Measurements from ENCODE around the gene TSFM. TPM values are rescaled to one million over a fixed set of nuclear protein-coding genes. Genes with fewer than 3 reads are reported as not detected.
A peak's percentile ranks its signal among the peaks of the same experiment; 100 is the strongest.
"Not testable (repeated sequence)": the region's sequence is repeated elsewhere in the genome, so short reads cannot be mapped to it uniquely, and the experiment has no call there.

TSFM gene
- total RNA-seq, 1 donor from 2014 or later: 19.6 TPM

DNA sequence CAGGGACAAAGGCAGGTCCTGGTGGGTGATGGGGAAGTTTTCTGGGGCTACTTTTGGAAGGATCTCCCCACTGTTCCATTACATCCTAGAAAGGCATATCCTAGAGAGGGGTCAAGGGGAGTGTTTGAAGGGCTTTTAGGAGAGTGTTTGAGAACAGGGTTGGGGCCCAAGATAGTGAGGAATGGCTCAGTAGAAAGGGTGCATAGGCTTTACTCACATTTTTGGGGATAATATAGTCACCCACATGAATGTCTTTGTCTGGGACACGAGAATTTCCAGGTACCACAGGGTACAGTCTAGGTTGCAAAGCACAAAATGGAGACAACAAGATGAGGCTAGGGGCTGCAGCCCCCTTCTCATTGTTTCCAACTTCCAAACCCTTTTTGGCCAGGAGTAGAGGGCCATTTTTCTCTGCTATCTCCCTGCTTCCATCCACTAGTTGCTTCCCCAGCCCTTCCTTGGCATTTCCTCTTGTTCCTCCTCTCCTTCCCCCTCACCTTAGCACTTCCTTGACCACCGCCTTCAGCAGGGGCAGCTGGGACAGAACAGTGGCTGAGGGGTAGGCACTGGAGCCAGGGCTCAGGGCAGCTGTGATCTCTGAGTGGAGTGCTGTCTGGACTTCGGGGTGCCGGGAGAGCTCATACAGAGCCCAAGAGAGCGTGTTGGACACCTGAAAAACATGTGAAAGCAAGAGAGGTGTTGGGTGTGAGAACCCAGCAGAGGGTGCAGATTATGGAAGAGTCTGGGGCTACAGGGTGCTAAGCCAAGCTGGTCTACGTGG is 18.5 kb upstream of the TSFM start:
- no peak for DNase-seq

DNA sequence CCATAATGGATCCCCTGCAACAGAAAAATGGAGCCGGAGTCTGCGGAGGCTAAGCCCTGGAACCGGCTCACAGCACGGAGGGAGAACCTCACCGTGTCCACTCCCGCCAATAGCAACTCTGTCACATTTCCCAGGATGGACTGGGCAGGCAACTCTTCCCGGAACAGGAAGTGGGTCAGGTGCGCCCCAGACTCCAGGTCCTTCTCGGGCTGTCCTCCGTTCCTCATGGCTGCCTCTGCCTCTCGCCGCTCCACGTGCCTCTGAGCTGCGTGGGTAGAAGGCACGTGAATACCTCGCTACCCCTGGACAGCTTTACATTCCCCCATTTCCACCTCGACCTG is 18.0 kb upstream of the TSFM start:
- no peak for DNase-seq

DNA sequence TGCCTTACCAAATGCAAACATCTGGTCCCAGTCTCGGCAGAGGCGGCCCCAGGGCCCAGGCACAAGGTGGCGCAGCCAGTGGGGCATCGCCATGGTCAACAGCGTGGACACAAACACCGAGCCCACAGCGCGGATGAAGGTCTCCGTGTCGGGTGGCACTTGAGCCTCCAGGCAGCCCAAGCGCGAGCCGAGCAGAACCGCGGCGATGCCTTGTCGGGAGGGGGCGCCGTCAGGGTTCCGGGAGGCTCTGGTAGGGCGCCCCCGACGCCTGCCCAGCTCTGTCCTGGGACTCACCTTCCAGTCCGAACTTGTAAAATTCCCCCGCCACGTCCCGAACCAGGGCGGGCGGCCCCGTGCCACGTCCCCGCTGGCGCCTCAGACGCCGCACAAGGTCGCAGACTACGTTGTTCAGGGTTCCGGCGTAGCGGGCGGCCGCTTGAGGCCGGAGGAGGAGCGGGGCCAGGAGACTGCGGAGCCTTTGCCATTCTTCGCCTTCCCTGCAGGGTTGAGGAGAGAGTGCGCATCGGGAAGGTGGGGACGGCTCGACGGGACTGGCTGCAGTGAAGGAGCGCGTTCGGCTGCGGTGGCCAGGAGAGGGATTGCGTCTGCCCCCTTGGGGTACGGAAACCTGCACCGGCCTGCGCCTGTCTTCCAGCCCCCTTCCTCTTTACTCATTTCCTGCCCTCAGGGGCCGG is 17.4 kb upstream of the TSFM start:
- DNase-seq: no peak

DNA sequence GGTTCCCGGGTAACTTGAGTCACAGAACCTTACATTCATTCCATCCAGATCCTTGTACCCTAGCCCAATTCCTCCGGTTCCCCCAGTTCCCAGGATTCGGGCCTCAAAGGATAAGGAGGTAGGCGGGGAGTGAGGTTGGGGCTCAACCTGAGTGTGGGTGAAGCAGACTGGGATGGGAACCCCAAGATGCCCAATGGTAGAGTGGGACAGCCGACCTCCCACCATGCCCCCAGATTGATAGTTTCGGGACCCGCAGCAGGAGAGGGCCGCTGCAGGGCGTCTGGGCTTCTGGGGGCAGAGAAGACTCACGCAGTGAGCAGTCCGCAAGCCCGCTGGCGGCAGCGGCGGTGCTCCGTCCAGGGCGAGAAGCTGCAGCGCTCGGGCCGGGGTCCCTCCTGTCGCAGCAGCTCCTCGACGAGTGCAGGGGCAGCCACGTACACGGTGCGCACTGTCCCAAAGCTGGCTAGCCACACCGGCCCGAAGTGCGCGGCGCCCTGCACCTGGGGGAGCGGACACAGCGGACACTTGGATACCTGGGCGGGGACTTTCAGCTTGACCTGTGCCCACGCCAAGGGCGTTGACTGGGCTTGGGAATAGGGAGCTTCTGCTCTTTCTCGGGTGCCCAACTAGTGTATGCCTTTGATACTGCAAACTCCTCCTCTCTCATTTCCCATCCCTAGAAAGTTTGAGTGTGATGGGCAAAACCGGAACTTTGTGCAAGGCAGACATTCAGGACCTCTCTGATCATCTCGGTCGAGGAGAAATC is 16.7 kb upstream of the TSFM start:
- no peak for DNase-seq

GRCh38 chr12:57766464-57767304 is 15.9 kb upstream of the TSFM start, which contains the start of gene CYP27B1:
TSS of gene CYP27B1 (minus strand) at chr12:57767078. CDS start at chr12:57767041, 37 bp downstream.
- no peak for DNase-seq

DNA sequence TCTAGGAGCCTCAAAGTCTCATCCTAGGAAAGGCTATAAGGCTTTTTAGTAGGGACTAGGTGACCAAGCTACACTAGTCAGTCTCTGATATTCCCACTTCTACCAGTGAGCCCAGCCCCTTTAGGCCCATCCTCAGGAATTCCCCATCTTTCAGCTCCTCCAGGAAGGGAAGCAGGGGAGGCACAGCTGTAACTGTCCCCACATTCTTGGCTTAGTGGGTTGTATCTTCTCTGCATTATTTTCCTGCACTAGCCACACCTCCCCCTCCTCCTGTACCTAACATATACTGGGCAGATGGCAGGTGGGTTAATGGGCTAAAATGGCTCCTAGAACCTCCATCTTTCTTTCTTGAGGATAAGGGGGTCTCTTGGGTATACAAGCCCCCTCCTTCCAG is 15.3 kb upstream of the TSFM start:
- DNase-seq: no peak

GRCh38 chr12:57767876-57768275 is 14.7 kb upstream of the TSFM start:
- DNase-seq: no peak

- DNase-seq: no peak
Observed at GRCh38 chr12:57769594-57769993, 13.0 kb upstream of the TSFM start.

DNA sequence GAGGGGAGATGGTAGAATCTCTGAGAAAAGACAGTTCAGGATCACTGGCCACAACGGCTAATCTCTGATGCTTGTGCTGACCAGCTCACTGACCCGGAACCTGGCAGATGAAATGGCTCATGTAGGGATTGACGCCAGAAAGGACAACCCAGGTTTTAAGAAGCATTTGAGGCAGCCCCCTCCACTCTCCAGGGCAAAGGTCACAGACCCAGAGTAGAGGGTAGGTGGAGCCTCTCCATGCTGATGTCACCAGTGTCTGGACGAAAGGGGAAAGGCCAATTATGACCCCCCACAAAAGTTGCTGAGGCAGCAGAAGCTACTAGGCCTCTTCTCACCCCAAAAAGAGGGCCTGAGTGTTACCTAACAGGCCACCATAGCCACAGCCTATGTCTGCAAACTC is 11.9 kb upstream of the TSFM start:
- no peak for DNase-seq

- peak; percentile 97 for DNase-seq
Observed at GRCh38 chr12:57771236-57771872, 11.2 kb upstream of the TSFM start.

DNA sequence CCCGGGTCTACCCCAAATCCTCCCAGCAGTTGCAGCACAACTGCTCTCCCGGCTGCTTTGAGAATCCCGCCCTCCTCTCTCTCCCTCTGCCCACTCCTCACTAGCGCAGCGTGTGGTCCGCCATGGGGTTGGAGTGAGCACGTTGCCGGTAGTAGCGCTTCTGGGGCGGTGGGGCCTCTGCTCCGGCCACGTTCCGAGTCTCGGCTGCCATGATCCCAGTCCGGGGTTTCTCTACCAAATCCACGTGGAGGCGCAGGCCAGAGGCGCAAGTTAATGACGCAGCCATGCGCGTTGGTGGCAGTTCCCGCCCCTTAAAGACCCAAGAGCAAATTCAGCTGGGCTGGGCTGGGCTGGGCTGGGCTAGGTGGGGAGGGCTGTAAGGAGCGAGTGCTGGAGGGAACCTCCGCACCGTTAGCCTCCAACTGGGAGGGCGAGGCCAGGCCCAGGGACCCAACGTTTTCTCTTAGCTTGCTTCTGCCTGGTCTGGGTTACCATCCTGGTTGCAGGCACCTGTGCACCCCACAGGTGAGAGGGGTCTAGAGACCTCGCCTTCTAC is 10.6 kb upstream of the TSFM start, which contains the start of gene METTL1:
Gene METTL1, minus strand, starts transcription at position 233 of the 556 bp plus-strand sequence. Its CDS starts 22 bp downstream, at position 211.
- peak; percentile 99 for DNase-seq

DNA sequence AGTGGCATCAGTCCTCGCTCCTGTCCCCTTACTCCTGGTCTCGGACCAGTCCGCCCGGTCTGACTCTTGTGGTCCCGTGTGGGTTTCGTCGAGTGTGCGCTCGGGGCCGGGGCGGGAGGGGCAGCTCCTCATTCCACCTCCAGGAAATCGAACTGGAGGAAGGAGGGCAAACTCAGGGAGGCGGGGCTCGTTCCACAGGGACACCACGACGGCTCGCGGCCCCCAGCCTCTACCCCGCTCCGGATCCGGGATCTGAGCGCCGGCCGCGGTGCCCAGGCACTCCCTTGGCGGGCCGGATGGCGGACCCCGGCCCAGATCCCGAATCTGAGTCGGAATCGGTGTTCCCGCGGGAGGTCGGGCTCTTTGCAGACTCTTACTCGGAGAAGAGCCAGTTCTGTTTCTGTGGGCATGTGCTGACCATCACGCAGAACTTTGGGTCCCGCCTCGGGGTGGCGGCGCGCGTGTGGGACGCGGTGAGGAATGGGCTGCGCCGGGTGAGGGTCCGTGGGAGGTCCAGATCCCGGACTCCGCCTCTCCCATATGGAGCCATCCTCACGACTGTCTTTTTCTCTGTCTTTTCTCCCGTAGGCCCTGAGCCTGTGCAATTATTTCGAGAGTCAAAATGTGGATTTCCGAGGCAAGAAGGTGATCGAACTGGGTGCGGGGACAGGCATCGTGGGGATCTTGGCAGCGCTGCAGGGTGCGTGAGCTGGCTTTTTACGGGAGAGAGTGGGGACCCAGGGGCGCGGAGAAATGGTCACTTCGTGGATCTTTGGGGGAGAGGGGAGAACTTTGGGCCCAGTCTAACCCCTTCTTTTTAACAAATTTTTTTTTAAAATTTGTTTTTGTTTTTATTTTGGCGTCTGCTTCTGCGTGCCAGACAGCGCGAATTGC is 9.9 kb upstream of the TSFM start, which contains the start of gene EEF1AKMT3:
Gene EEF1AKMT3, plus strand, starts transcription at position 186 of the 894 bp plus-strand sequence. Its CDS starts 111 bp downstream, at position 297.
- DNase-seq: peak; percentile 71

- not testable (repeated sequence) for DNase-seq
Observed at GRCh38 chr12:57774634-57775033, 8.0 kb upstream of the TSFM start.

DNA sequence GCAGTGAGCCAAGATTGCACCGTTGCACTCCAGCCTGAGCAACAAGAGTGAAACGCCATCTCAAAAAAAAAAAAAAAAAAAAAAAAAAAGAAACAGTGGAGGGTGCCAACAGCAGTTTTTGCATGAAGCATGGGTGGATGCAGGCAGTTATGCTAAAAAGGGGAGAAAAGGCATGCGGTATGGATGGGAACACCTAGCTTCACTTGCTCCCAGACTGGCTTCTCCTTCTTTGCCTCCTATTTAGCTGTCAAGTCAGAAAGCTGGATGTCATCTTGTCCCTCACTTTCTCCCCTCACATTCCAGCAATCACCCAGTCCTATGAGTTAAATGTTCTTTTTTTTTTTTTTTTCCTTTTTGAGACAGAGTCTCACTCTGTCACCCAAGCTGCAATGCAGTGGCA is 7.5 kb upstream of the TSFM start:
- no peak for DNase-seq

DNA sequence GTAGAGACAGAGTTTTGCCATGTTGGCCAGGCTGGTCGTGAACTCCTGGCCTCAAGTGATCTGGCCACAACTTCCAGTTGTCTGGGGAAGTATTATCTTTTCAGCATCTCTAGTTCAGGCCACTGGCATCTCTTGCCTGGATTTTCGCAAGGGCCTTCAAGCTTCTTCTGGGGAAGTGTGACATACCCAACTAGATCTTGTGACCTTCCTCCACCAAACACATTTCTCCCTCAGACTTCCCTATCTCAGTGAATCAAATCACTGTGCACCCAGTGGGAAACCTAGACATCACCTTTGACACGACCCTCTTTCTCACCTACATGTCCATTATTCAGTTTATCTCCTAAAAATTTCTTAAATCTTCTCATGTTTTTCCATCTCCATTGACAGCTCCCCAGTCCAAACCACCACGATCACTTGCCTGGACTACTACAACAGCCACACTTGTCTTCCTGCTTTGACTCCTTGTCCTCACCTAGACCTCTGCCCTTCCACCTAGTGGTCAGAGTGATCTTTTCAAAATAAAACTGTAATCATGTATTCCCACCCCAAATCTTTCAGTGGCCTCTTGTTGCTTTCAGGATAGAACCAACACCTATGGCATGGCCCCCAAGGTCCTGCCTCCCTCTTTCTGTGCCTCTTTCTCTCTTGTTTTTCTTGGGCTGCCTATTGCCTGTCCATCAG is 6.9 kb upstream of the TSFM start:
- DNase-seq: no peak

DNA sequence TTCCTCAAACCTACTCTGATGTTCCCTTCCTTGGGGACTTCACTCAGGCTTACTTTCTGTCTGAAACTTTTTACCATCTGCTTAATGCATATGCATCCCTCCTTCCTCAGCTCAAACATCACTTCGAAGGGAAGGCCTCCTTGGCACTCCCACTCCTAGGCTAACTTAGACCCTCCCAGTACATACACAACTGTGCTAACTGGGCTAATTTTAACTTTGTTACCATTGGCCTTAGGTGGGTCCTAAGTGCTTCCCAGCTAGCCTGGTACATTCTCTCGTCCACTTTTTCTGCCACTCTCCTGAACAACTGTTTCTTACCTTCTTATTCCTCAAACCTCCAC is 6.4 kb upstream of the TSFM start:
- no peak for DNase-seq

GRCh38 chr12:57777367-57777766 is 5.2 kb upstream of the TSFM start:
- DNase-seq: no peak

DNA sequence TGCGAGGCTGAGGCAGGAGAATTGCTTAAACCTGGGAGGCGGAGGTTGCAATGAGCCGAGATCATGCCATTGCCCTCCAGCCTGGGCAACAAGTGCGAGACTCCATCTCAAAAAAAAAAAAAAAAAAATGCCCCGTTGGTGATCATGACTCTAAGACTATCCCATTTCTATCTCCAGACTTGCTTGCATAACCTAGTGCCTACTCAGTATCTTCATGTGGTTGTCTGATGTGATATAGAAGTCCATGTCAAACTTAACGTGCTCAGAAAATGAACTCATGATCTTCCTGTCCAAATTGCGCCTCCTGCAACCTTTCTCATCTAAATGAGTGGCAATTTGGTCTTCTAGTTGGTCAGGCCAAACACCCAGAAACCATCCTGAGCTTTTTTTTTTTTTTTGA is 4.7 kb upstream of the TSFM start:
- no peak for DNase-seq

DNA sequence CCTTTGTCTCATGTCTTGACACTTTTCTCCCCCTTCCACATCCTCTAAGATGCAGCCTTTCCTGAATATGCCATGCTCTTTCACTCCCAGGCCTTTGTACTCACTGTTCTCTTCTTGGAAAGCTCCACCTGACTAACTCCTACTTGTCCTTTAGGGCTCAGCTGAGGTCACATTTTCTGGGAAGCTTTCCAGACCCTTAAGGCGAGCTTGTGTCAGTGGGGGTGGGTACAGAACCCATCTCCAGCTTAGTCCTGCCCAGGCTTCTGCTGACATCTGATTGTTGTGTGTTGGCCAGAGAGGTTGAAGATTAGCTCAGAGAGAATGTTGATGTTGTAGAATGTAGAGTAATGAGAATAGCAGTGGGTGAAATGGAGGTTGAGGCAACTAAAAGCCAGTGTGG is 2.9 kb upstream of the TSFM start:
- DNase-seq: no peak
